HEK293 (cell line): ENCODE measurements around the gene DLK1.

Experiments
- CTCF ChIA-PET: fragments of 350-600 bp; formaldehyde crosslinking; extraction: SDS; loops from one replicate; lab custom pipeline; 2021; ENCODE audit warnings: antibody characterized with exemption; lab: Yijun Ruan, JAX
- POLR2A ChIA-PET: fragments of 300-600 bp; formaldehyde crosslinking; extraction: SDS; loops from one replicate; lab custom pipeline; 2020; ENCODE audit warnings: antibody characterized with exemption, inconsistent platforms; lab: Yijun Ruan, JAX
- H3K27ac ChIP-seq: fragments of 200-500 bp; sonication (Bioruptor generic); 2 replicates; pipeline ENCODE4 v1.5.1; 2014; ENCODE audit warnings: low read depth, low read length, control low read depth, inconsistent platforms; ENCODE audit errors: extremely low read depth
- H3K36me3 ChIP-seq, 2 experiments: fragments of 200-500 bp in 1 of 2; sonication (Bioruptor generic) in 1 of 2; 1 replicate in 1 of 2; 2 replicates in 1 of 2; pipeline ENCODE4 v1.5.1; 2014 to 2017; ENCODE audit warnings: inconsistent platforms in 2 of 2, low read length in 2 of 2; ENCODE audit not compliant: control insufficient read depth in 2 of 2, insufficient read depth in 1 of 2
- H3K4me1 ChIP-seq: fragments of 200-500 bp; sonication (Bioruptor generic); 2 replicates; pipeline ENCODE4 v1.5.1; 2014; ENCODE audit warnings: mild to moderate bottlenecking, low read length, inconsistent platforms; ENCODE audit not compliant: control insufficient read depth, insufficient read depth
- H3K4me3 ChIP-seq: 2 replicates; pipeline ENCODE4 v1.5.1; 2011; ENCODE audit warnings: low read depth, mild to moderate bottlenecking, control low read depth, low read length, moderate library complexity
- H3K9me3 ChIP-seq: fragments of 200-500 bp; sonication (Bioruptor generic); 2 replicates; pipeline ENCODE4 v1.5.1; 2014; ENCODE audit warnings: low read depth, low read length, inconsistent platforms; ENCODE audit not compliant: control insufficient read depth, insufficient read depth
- ATF2 ChIP-seq: fragments of 450-650 bp; formaldehyde crosslinking; IDR thresholded peaks from 2 replicates; pipeline ENCODE4 v1.5.1; 2016; ENCODE audit warnings: missing biosample characterization, missing genetic modification characterization, low read depth
- BCL11B ChIP-seq: fragments of 450-650 bp; formaldehyde crosslinking; IDR thresholded peaks from 2 replicates; pipeline ENCODE4 v1.5.1; 2016; ENCODE audit warnings: low read depth, missing biosample characterization, missing genetic modification characterization
- EGR2 ChIP-seq: fragments of 450-650 bp; formaldehyde crosslinking; IDR thresholded peaks from 2 replicates; pipeline ENCODE4 v1.5.1; 2016; ENCODE audit warnings: low read depth, missing biosample characterization, missing genetic modification characterization
- HOXA7 ChIP-seq: sonication (generic); formaldehyde crosslinking; IDR thresholded peaks from 2 replicates; pipeline ENCODE4 v1.8.1; 2022; ENCODE audit warnings: missing genetic modification reagents, borderline replicate concordance
- IKZF3 ChIP-seq: fragments of 450-650 bp; IDR thresholded peaks from 2 replicates; pipeline ENCODE4 v1.5.0; 2018; ENCODE audit warnings: missing biosample characterization, mild to moderate bottlenecking, missing genetic modification characterization, moderate library complexity
- KLF9 ChIP-seq: fragments of 450-650 bp; formaldehyde crosslinking; IDR thresholded peaks from 2 replicates; pipeline ENCODE4 v1.5.1; 2016; ENCODE audit warnings: missing biosample characterization, missing genetic modification characterization, low read depth
- TRIM28 ChIP-seq: IDR thresholded peaks from 2 replicates; pipeline ENCODE4 v1.6.1; 2011; ENCODE audit warnings: low read length, control low read depth, borderline replicate concordance
- ZBTB1 ChIP-seq: fragments of 450-650 bp; formaldehyde crosslinking; IDR thresholded peaks from 2 replicates; pipeline ENCODE4 v1.5.1; 2016; ENCODE audit warnings: missing biosample characterization, missing genetic modification characterization
- ZBTB7A ChIP-seq: fragments of 450-650 bp; formaldehyde crosslinking; IDR thresholded peaks from 2 replicates; pipeline ENCODE4 v1.5.1; 2016; ENCODE audit warnings: low read depth, missing biosample characterization, missing genetic modification characterization
- ZNF24 ChIP-seq: fragments of 450-650 bp; formaldehyde crosslinking; IDR thresholded peaks from 2 replicates; pipeline ENCODE4 v1.5.1; 2016; ENCODE audit warnings: missing biosample characterization, missing genetic modification characterization
- ZNF266 ChIP-seq: fragments of 450-650 bp; formaldehyde crosslinking; IDR thresholded peaks from 2 replicates; pipeline ENCODE4 v1.5.1; 2016; ENCODE audit warnings: missing biosample characterization, missing genetic modification characterization, low read depth
- ZNF335 ChIP-seq: fragments of 450-650 bp; formaldehyde crosslinking; conservative IDR thresholded peaks from 2 replicates; pipeline ENCODE4 v1.5.1; 2016; ENCODE audit warnings: missing biosample characterization, missing genetic modification characterization
- ZNF350 ChIP-seq: fragments of 450-650 bp; formaldehyde crosslinking; IDR thresholded peaks from 2 replicates; pipeline ENCODE4 v1.5.0; 2017; ENCODE audit warnings: missing biosample characterization, mild to moderate bottlenecking, missing genetic modification characterization
- ZNF514 ChIP-seq: fragments of 450-650 bp; formaldehyde crosslinking; IDR thresholded peaks from 2 replicates; pipeline ENCODE4 v1.5.1; 2016; ENCODE audit warnings: missing biosample characterization, missing genetic modification characterization
- ZNF530 ChIP-seq: fragments of 450-650 bp; formaldehyde crosslinking; IDR thresholded peaks from 2 replicates; pipeline ENCODE4 v1.5.1; 2016; ENCODE audit warnings: low read depth, missing biosample characterization, missing genetic modification characterization
- ZNF560 ChIP-seq: fragments of 450-650 bp; formaldehyde crosslinking; IDR thresholded peaks from 2 replicates; pipeline ENCODE4 v1.5.1; 2017; ENCODE audit warnings: missing biosample characterization, missing genetic modification characterization, borderline replicate concordance
- ZNF792 ChIP-seq: fragments of 450-650 bp; formaldehyde crosslinking; IDR thresholded peaks from 2 replicates; pipeline ENCODE4 v1.5.1; 2016; ENCODE audit warnings: missing biosample characterization, missing genetic modification characterization
- ZSCAN16 ChIP-seq: fragments of 450-650 bp; formaldehyde crosslinking; IDR thresholded peaks from 2 replicates; pipeline ENCODE4 v1.5.1; 2016; ENCODE audit warnings: missing biosample characterization, missing genetic modification characterization
- ZXDB ChIP-seq: fragments of 450-650 bp; formaldehyde crosslinking; IDR thresholded peaks from 2 replicates; pipeline ENCODE4 v1.5.1; 2016; ENCODE audit warnings: missing biosample characterization, missing genetic modification characterization

Gene DLK1

GRCh38 chr14:100775831-100776591 is 49.3 kb downstream of the DLK1 start (continued):
- TF ChIP-seq ZNF350 (tag by site-specific recombination) = no peak
- TF ChIP-seq ZNF24 (tag by site-specific recombination) = no peak
- TF ChIP-seq ZNF792 (tag by site-specific recombination) = no peak

GRCh38 chr14:100776681-100777365 is 50.1 kb downstream of the DLK1 start:
- CTCF ChIA-PET = no interaction called here

GRCh38 chr14:100777366-100777817 is 50.7 kb downstream of the DLK1 start:
- Histone ChIP-seq H3K9me3 (no peaks in the 10 kb centered on the region), H3K4me3 (no peak overlapping the region), H3K27ac (no peak overlapping the region), H3K4me1 (no peaks in the 10 kb centered on the region), H3K36me3 (no peaks in the 10 kb centered on the region)
- TF ChIP-seq TRIM28 (no peak), ZNF530 (tag by site-specific recombination) (no peak), IKZF3 (tag by site-specific recombination) (no peak), ZBTB7A (tag by site-specific recombination) (no peak), EGR2 (tag by site-specific recombination) (no peak), ATF2 (tag by site-specific recombination) (no peak), BCL11B (tag by site-specific recombination) (no peak), ZNF266 (tag by site-specific recombination) (no peak), ZBTB1 (tag by site-specific recombination) (no peak), ZNF335 (tag by site-specific recombination) (no peak), HOXA7 (CRISPR knock-in tag) (no peak), ZXDB (no peak), KLF9 (tag by site-specific recombination) (no peak), ZSCAN16 (tag by site-specific recombination) (no peak), ZNF560 (tag by site-specific recombination) (no peak)
- CTCF ChIA-PET = no interaction called here
- POLR2A ChIA-PET = no interaction called here

More at GRCh38 chr14:100776681-100777365, 50.1 kb downstream of the DLK1 start:
- Histone ChIP-seq H3K27ac (no peak overlapping the region), H3K4me1 (no peaks in the 10 kb centered on the region), H3K36me3 (no peaks in the 10 kb centered on the region), H3K4me3 (no peak overlapping the region), H3K9me3 (no peaks in the 10 kb centered on the region)
- TF ChIP-seq ZNF514 (tag by site-specific recombination) = no peak
- POLR2A ChIA-PET = no interaction called here
